ENCODE data around the gene ARID1A.

ARID1A gene

DNA sequence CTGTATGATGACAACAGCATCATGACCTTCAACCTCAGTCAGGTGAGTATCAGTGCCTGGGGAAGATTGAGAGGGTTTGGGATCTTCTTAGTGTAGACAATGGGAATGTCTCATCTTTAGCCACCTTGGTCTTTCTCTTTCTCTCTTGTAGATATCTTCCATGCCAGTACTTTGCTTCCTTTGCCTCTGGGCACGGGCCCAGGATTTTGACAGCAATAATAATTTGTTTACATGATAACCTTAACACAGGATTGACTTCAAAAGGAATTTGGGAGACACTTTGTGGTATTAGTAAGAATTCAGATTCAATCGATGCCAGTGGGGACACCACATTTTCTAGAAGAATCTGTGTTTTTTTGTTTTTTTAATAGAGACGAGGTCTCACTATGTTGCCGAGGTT lies 79.9 kb downstream of the ARID1A start:
- no peak overlapping the region for H3K4me3 ChIP-seq (ENCODE audit: low read length)
- DNase-seq (ENCODE audit: low read depth), result no peak
- TF ChIP-seq, protein P1, sequence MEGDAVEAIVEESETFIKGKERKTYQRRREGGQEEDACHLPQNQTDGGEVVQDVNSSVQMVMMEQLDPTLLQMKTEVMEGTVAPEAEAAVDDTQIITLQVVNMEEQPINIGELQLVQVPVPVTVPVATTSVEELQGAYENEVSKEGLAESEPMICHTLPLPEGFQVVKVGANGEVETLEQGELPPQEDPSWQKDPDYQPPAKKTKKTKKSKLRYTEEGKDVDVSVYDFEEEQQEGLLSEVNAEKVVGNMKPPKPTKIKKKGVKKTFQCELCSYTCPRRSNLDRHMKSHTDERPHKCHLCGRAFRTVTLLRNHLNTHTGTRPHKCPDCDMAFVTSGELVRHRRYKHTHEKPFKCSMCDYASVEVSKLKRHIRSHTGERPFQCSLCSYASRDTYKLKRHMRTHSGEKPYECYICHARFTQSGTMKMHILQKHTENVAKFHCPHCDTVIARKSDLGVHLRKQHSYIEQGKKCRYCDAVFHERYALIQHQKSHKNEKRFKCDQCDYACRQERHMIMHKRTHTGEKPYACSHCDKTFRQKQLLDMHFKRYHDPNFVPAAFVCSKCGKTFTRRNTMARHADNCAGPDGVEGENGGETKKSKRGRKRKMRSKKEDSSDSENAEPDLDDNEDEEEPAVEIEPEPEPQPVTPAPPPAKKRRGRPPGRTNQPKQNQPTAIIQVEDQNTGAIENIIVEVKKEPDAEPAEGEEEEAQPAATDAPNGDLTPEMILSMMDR (conservative IDR thresholded peaks at IDR 0.05; ENCODE audit: low read depth, low read length), result no peak

DNA sequence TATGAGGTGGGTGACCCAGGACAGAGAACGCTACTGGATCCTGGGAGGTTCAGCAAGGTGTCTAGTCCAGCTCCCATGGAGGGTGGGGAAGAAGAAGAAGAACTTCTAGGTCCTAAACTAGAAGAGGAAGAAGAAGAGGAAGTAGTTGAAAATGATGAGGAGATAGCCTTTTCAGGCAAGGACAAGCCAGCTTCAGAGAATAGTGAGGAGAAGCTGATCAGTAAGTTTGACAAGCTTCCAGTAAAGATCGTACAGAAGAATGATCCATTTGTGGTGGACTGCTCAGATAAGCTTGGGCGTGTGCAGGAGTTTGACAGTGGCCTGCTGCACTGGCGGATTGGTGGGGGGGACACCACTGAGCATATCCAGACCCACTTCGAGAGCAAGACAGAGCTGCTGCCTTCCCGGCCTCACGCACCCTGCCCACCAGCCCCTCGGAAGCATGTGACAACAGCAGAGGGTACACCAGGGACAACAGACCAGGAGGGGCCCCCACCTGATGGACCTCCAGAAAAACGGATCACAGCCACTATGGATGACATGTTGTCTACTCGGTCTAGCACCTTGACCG lies 83.4 kb downstream of the ARID1A start:
- DNase-seq (ENCODE audit: low read depth), result no peak
- H3K4me3 ChIP-seq (ENCODE audit: low read length), result no peak overlapping the region
- TF ChIP-seq, protein P1 (conservative IDR thresholded peaks at IDR 0.05; ENCODE audit: low read depth, low read length), result no peak

DNA sequence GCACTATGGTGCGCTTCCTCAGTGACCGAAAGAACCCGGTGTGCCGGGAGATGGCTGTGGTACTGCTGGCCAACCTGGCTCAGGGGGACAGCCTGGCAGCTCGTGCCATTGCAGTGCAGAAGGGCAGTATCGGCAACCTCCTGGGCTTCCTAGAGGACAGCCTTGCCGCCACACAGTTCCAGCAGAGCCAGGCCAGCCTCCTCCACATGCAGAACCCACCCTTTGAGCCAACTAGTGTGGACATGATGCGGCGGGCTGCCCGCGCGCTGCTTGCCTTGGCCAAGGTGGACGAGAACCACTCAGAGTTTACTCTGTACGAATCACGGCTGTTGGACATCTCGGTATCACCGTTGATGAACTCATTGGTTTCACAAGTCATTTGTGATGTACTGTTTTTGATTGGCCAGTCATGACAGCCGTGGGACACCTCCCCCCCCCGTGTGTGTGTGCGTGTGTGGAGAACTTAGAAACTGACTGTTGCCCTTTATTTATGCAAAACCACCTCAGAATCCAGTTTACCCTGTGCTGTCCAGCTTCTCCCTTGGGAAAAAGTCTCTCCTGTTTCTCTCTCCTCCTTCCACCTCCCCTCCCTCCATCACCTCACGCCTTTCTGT lies 84.6 kb downstream of the ARID1A start:
- H3K4me3 ChIP-seq (ENCODE audit: low read length), result no peak overlapping the region
- DNase-seq (ENCODE audit: low read depth), result no peak
- TF ChIP-seq, protein P1 (conservative IDR thresholded peaks at IDR 0.05; ENCODE audit: low read depth, low read length), result no peak

- H3K4me3 ChIP-seq (ENCODE audit: low read length), result no peak overlapping the region
- TF ChIP-seq, protein P1 (conservative IDR thresholded peaks at IDR 0.05; ENCODE audit: low read depth, low read length), result no peak
- DNase-seq (ENCODE audit: low read depth), result no peak
Observed at GRCh38 chr1:26781206-26781825, 85.5 kb downstream of the ARID1A start.

DNA sequence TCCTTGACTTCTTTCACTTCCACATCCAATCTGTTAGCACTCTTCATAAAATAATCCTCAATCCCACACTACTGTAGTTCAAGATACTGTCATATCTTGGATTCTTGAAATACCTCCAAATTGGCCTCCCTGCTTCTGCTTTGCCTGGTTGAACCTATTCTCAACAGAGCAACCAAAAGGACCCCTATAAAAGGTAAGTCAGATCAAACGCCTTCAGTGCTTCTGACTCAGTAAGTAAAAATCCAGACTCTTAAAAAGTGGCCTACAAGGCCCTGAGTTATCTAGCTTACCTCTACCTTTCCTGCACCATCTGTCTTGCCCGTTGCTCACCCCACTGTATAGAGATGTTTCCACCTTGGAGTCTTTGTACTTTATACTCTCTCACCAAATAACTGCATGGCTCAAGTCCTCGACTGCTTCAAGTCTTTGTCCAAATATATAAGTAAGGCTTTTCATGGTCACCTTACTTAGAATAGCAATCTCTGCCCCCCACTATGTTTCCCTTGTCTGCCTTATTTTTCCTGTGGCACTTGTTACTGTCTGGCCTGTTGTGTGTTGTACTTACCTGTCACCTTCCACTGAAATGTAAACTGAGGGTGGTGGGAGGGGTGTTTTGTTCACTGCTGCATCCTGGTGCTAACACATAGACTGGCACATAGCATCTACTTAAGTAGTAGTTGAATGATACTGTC lies 86.9 kb downstream of the ARID1A start:
- DNase-seq (ENCODE audit: low read depth), result no peak
- TF ChIP-seq, protein P1 (conservative IDR thresholded peaks at IDR 0.05; ENCODE audit: low read depth, low read length), result no peak
- H3K4me3 ChIP-seq (ENCODE audit: low read length), result no peak overlapping the region

DNA sequence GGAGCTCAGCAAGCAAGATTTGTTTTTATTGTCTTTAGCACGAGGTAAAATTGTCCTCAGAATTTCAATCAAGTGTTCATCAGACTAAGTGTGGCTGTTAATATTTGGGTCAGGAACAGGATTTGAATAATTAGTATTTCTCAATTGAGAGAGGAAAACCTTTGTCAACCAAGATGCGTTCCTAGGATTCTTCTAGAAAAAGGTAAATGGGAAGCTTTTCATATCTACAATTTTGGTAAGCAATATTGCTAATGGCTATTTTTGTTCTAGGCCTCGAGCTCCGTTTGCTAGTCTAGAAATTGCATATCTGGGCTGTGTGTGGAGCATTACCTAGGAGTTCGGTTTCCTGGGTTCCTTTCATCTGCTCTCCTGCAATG lies 87.8 kb downstream of the ARID1A start:
- TF ChIP-seq, protein P1 (conservative IDR thresholded peaks at IDR 0.05; ENCODE audit: low read depth, low read length), result no peak
- H3K4me3 ChIP-seq (ENCODE audit: low read length), result no peak overlapping the region
- no peak for DNase-seq (ENCODE audit: low read depth)

Data from retinal pigment epithelial cell (primary cell).